NCI-H1105 (cell line): Measurements from ENCODE around the gene C1orf232.

ENCODE experiments used
- DNase-seq: peaks from one replicate; lab custom pipeline; 2025; lab: John Stamatoyannopoulos, UW

The C1orf232 gene

DNA sequence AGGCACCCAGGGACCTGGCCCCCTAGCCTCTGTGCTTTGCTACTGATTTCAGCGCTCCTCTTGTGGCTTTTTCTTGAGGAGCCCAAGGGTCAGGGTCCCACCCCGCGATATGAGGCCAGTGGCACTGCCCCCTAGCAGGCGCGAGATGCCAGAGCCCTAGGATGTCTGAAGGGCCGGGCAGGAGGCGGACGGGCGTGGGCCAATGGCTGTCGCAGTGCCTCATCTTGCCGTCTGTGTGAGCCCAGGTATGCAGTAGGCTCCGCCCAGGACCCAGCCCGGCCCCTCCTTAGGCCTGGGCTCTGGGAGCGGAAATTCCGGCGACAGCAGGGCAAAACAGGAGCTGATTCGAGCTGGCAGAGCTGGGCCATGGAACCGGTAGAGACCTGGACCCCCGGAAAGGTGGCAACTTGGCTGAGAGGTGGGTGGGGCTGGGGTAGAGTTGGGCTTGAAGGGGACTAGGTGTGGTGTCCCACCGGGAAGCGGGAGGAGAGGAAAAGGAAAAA, 8.5 kb upstream of the C1orf232 start, which contains the start of gene CNKSR1:
Gene CNKSR1 (plus strand): TSS at position 310 of the 503 bp plus-strand sequence. CDS start 57 bp downstream, at position 367.
- DNase-seq: no peak

- no peak for DNase-seq
These were observed 6.6 kb upstream of the C1orf232 start for GRCh38 chr1:26175346-26175745.

DNA sequence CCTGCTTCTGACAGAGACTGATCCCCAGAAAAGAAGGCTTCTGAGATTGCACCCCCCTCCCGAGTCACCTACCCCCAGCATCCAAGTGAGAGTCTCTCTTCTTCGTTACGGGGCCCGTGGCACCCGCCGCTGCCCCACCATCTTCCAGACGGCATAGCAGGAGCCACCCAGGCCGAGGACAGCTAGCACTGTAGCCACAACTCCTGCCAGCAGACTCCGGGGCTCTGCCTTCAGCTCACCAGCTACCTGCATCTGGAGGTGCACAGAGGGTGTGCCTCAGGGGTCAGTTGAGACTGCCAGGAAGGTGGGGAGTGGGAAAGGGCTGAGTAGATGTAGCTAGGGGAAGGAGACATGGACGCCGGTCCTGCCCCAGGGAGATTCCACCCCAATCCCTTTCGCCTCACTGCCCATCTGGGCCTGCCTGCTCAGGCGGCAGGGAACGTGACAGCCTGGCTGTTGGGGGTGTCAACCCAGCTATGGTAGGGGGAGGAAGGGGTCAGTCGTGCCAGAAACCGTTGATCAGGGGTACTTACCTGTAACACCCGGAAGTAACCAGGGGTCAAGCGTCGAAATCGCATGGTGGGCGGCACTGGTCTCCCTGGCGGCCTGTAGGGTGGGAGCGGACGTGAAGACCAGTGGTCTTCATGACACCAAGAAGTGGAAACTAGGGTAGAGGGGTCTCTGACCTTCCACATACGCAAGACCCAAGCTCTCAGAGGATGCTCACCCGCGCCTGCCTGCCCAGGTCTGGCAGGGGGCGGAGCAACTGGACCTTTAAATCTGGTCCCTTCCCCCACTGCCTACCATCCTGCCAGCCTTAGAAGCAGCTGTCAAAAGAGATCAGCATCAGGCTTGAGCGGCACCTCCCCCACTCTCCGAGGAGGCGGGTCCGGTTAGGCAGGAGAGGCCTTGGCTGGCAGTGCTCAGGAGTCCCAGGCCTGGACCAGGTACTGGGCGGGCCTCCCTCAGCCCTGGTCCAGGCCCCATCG, 2.6 kb upstream of the C1orf232 start, which contains the start of gene ZNF593OS:
Gene ZNF593OS (minus strand): TSS at position 749 of the 989 bp plus-strand sequence. CDS start 171 bp downstream, at position 578.
- DNase-seq: no peak

DNA sequence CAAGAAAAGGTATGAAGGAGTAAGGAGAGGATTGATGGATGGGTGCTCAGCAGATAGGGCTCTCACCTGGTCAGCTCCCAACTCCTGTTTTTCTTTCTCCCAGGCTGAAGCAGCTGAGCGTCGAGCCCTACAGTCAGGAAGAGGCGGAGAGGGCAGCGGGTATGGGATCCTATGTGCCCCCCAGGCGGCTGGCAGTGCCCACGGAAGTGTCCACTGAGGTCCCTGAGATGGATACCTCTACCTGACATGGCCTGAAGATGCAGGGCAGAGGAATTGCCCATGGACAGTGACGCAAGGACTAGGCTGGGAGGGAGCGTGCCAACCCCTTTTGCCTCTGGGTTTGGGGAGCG, 1.7 kb upstream of the C1orf232 start:
- no peak for DNase-seq

- peak; percentile 85 for DNase-seq
These were observed 1.1 kb upstream of the C1orf232 start, which contains the start of gene ZNF593 for GRCh38 chr1:26169669-26170471. Gene ZNF593, plus strand, starts transcription at chr1:26169908. Its CDS starts 76 bp downstream, at chr1:26169984.

DNA sequence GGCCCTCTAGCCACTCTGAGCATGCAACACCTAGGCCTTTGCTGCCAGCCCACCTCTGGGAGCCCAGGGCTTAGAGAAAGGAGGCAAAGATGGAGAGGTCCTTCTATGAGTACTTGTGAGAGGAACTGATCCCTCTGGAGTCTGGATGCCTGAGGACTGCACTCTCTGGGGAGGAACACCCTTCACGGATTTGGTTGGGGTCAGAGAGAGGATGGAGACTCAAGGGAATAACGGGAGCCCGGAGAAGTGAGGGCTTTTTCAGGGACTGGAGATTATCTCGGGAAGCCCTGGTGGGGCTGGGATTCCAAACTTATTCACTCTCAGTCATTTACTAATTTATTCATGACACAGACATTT, 413 bp upstream of the C1orf232 start:
- no peak for DNase-seq

DNA sequence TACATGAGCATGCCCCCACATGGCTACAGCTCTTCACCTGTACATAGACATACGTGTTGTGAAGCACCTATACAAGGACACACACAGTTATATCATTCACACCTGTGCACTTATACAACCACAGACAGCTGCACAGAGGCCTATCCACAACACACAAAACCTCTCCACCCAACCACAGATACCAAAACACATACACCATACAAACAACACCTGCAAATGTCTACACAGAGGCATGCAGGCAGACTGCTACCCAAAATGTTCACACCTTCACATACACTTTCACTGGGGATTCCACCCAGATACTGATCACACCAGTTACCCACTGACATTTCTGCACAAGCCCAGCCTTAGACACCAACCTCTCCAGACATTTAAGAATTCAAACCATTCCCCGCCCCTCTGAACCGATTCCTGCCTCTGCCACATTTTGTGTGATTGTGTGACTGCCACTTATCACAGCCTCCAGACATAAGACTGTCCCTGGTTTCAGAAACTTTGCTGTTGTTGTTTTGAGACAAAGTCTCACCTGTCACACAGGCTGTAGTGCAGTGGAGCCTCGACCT, 2.0 kb downstream of the C1orf232 start:
- no peak for DNase-seq

DNA sequence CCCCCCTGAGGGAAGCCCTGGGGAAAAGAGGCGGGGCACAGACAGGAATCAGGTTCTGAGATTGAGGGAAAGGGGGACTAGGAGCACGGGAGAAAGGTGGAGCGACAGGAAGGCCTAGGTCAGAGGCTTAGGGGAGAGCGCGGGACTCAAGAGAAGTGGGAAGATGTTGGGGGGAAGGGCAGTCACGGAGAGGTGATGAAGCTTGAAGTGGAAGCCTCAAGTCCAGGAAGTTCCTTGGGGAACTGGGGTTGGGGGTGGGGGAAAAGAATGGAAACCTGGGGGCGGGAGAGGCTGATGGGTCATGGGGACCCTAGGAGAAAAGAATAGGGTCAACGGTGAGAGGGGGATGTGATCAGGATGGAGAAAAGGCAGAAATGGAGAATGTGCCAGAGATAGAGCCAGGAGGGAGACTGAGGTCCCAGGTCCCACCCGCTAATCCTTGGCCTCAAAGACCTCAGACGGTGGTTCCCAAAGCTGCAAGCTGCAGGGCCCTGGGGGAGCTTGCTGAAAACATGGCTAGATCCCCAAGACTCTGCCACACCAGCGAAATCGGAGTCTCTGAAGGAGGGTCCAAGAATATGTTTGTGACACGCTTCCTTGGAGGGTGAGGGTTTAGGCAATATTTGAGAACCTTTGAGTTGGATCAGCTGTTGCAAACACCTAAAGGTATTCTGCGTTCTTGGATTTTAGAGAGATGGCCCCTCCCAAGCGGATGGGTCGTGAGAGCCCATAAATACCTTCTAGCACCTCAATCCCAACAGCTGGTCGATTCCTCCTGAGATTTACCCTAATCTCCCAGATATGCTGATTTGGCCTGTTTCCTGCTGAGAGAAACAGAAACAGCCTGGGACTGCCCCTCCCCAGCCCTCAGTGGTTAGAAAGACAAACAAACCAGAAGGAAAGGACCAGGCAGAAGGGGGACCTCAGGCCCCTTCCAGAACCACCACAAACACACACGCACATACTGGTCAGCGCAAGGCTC, 3.6 kb downstream of the C1orf232 start:
- DNase-seq: no peak

- no peak for DNase-seq
These were observed 4.5 kb downstream of the C1orf232 start for GRCh38 chr1:26164036-26164860.

DNA sequence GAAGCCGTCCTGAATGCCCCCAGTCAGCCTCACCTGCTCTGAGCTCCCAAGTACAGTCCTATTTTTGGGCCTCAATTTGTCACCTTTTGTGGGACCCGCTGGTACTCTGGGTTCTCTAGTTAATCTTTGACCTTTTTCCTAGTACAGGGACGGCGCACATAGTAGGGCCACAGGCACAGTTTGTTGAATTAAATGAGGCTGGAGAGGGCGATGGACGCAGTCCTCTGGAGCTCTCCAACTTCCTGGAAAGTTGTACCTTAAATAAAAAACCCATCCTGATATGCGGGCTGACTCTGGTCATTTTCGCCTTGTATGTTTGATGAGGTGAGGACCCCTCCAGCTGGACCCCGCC, 5.1 kb downstream of the C1orf232 start:
- no peak for DNase-seq

DNA sequence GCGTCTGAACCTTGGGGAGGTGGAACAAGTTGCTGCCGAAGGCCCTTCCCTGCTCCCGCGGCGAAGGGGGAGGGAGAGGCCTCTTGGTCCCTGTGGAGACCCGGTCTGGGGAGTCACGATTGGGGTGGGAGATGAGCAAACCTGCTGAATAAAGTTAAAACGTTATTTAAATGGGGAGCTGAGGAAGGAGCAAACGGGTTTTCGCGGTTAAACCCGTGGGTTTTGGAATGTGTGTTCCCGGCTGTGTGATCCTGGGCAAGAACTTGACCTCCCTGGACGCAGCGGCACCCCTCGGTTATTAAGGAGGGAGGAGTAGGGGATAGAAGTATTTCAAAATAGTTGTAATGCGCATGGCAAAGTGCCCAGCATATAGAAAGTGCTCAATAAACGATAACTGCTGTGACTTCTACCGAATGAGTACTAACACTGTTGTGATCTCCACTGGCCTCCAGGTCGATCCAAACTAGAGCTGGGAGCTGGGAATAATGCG, 6.5 kb downstream of the C1orf232 start:
- no peak for DNase-seq

GRCh38 chr1:26161415-26162219, 7.1 kb downstream of the C1orf232 start:
- DNase-seq: no peak

- DNase-seq: no peak
These were observed 8.0 kb downstream of the C1orf232 start for GRCh38 chr1:26160527-26161414.

- no peak for DNase-seq
These were observed 9.1 kb downstream of the C1orf232 start for GRCh38 chr1:26159743-26160039.

GRCh38 chr1:26158908-26159742, 9.6 kb downstream of the C1orf232 start, which contains the start of gene FAM110D:
Gene FAM110D, plus strand, starts transcription at chr1:26159079. Its CDS starts 2,213 bp downstream, at chr1:26161292.
- no peak for DNase-seq

GRCh38 chr1:26158271-26158907, 10.4 kb downstream of the C1orf232 start:
- DNase-seq: no peak
